Measurements from ENCODE around the gene RRAD.

RRAD gene

GRCh38 chr16:66913711-66914110 lies 11.6 kb downstream of the RRAD start:
- Histone ChIP-seq H4K12ac (ENCODE audit: low read depth, low read length) (no peak overlapping the region), H3K27me3 (ENCODE audit: insufficient read depth, low read length) (no peaks in the 10 kb centered on the region), H4K91ac (ENCODE audit: low read depth, low read length) (no peak overlapping the region), H3K9ac (ENCODE audit: low read length) (no peak overlapping the region), H3K18ac (ENCODE audit: low read length) (no peak overlapping the region), H2BK5ac (ENCODE audit: low read depth, low read length, poor library complexity) (no peak overlapping the region), H3K4me2 (ENCODE audit: low read length) (no peak overlapping the region), H3K23ac (ENCODE audit: low read length) (no peak overlapping the region), H2BK12ac (ENCODE audit: low read length) (no peak overlapping the region), H2AFZ (ENCODE audit: insufficient read depth, low read length, poor library complexity) (no peak overlapping the region), H4K8ac (ENCODE audit: low read depth, low read length) (no peak overlapping the region), H2AK5ac (ENCODE audit: low read length) (no peak overlapping the region), H2BK120ac (ENCODE audit: insufficient read depth, low read length, poor library complexity) (no peak overlapping the region), H3K9me3 (ENCODE audit: insufficient read depth, low read depth, low read length) (peaks cover 2% of the 10 kb centered on the region), H3K79me2 (ENCODE audit: control insufficient read depth, insufficient read depth, low read length, poor library complexity) (no peaks in the 10 kb centered on the region), H3K79me1 (ENCODE audit: low read length) (no peaks in the 10 kb centered on the region), H3K4me1 (ENCODE audit: control insufficient read depth in 1 of 2, insufficient read depth in 2 of 2, low read length in 2 of 2) (no peaks in the 10 kb centered on the region), H3K27ac (ENCODE audit: low read depth, low read length) (no peak overlapping the region), H3K4ac (ENCODE audit: low read depth, low read length) (no peak overlapping the region), H3K36me3 (ENCODE audit: control insufficient read depth in 1 of 2, insufficient read depth in 2 of 2, low read length in 2 of 2) (no peaks in the 10 kb centered on the region), H3K4me3 (ENCODE audit: low read depth, low read length) (no peak overlapping the region), H3K14ac (ENCODE audit: low read length) (no peak overlapping the region)
- DNase-seq = no peak
- whole genome bisulfite sequencing (ENCODE audit: extremely low coverage, insufficient coverage, insufficient read length) = no CpG with 5 or more reads among the region's 4 CpGs

GRCh38 chr16:66913081-66913480 lies 12.3 kb downstream of the RRAD start:
- H3K4ac ChIP-seq (ENCODE audit: low read depth, low read length) = no peak overlapping the region
- H4K91ac ChIP-seq (ENCODE audit: low read depth, low read length) = no peak overlapping the region
- no peak overlapping the region for H3K4me2 ChIP-seq (ENCODE audit: low read length)
- no peak for DNase-seq
- H3K36me3 ChIP-seq (ENCODE audit: control insufficient read depth in 1 of 2, insufficient read depth in 2 of 2, low read length in 2 of 2) = no peaks in the 10 kb centered on the region
- no peaks in the 10 kb centered on the region for H3K79me2 ChIP-seq (ENCODE audit: control insufficient read depth, insufficient read depth, low read length, poor library complexity)
- no peak overlapping the region for H3K4me3 ChIP-seq (ENCODE audit: low read depth, low read length)
- H2AFZ ChIP-seq (ENCODE audit: insufficient read depth, low read length, poor library complexity) = no peak overlapping the region
- no CpG with 5 or more reads among the region's 10 CpGs for WGBS (ENCODE audit: extremely low coverage, insufficient coverage, insufficient read length)
- H2AK5ac ChIP-seq (ENCODE audit: low read length) = no peak overlapping the region
- no peak overlapping the region for H3K9ac ChIP-seq (ENCODE audit: low read length)
- H3K23ac ChIP-seq (ENCODE audit: low read length) = no peak overlapping the region
- no peak overlapping the region for H3K14ac ChIP-seq (ENCODE audit: low read length)
- H3K27me3 ChIP-seq (ENCODE audit: insufficient read depth, low read length) = no peaks in the 10 kb centered on the region
- no peak overlapping the region for H3K27ac ChIP-seq (ENCODE audit: low read depth, low read length)
- peaks cover 2% of the 10 kb centered on the region for H3K9me3 ChIP-seq (ENCODE audit: insufficient read depth, low read depth, low read length)
- H3K79me1 ChIP-seq (ENCODE audit: low read length) = no peaks in the 10 kb centered on the region
- no peak overlapping the region for H4K8ac ChIP-seq (ENCODE audit: low read depth, low read length)
- no peak overlapping the region for H3K18ac ChIP-seq (ENCODE audit: low read length)
- H3K4me1 ChIP-seq (ENCODE audit: control insufficient read depth in 1 of 2, insufficient read depth in 2 of 2, low read length in 2 of 2) = no peaks in the 10 kb centered on the region
- H4K12ac ChIP-seq (ENCODE audit: low read depth, low read length) = no peak overlapping the region
- no peak overlapping the region for H2BK5ac ChIP-seq (ENCODE audit: low read depth, low read length, poor library complexity)
- no peak overlapping the region for H2BK12ac ChIP-seq (ENCODE audit: low read length)
- H2BK120ac ChIP-seq (ENCODE audit: insufficient read depth, low read length, poor library complexity) = no peak overlapping the region

- Histone ChIP-seq H2AFZ (ENCODE audit: insufficient read depth, low read length, poor library complexity) (no peak overlapping the region), H2BK120ac (ENCODE audit: insufficient read depth, low read length, poor library complexity) (no peak overlapping the region), H3K18ac (ENCODE audit: low read length) (no peak overlapping the region), H3K4me1 (ENCODE audit: control insufficient read depth in 1 of 2, insufficient read depth in 2 of 2, low read length in 2 of 2) (no peaks in the 10 kb centered on the region), H3K4ac (ENCODE audit: low read depth, low read length) (no peak overlapping the region), H3K4me3 (ENCODE audit: low read depth, low read length) (no peak overlapping the region), H4K12ac (ENCODE audit: low read depth, low read length) (no peak overlapping the region), H3K23ac (ENCODE audit: low read length) (no peak overlapping the region), H3K27me3 (ENCODE audit: insufficient read depth, low read length) (no peaks in the 10 kb centered on the region), H3K4me2 (ENCODE audit: low read length) (no peak overlapping the region), H2BK12ac (ENCODE audit: low read length) (no peak overlapping the region), H3K14ac (ENCODE audit: low read length) (no peak overlapping the region), H2BK5ac (ENCODE audit: low read depth, low read length, poor library complexity) (no peak overlapping the region), H3K9me3 (ENCODE audit: insufficient read depth, low read depth, low read length) (peaks cover 2% of the 10 kb centered on the region), H3K9ac (ENCODE audit: low read length) (no peak overlapping the region), H4K91ac (ENCODE audit: low read depth, low read length) (no peak overlapping the region), H3K27ac (ENCODE audit: low read depth, low read length) (no peak overlapping the region), H3K36me3 (ENCODE audit: control insufficient read depth in 1 of 2, insufficient read depth in 2 of 2, low read length in 2 of 2) (no peaks in the 10 kb centered on the region), H4K8ac (ENCODE audit: low read depth, low read length) (no peak overlapping the region), H3K79me2 (ENCODE audit: control insufficient read depth, insufficient read depth, low read length, poor library complexity) (no peaks in the 10 kb centered on the region), H2AK5ac (ENCODE audit: low read length) (no peak overlapping the region), H3K79me1 (ENCODE audit: low read length) (no peaks in the 10 kb centered on the region)
- no CpG with 5 or more reads among the region's 8 CpGs for WGBS (ENCODE audit: extremely low coverage, insufficient coverage, insufficient read length)
- no peak for DNase-seq
Observed at GRCh38 chr16:66911801-66912200, 13.5 kb downstream of the RRAD start.

- Histone ChIP-seq H3K14ac (ENCODE audit: low read length) (no peak overlapping the region), H2BK5ac (ENCODE audit: low read depth, low read length, poor library complexity) (no peak overlapping the region), H2BK120ac (ENCODE audit: insufficient read depth, low read length, poor library complexity) (no peak overlapping the region), H3K4ac (ENCODE audit: low read depth, low read length) (no peak overlapping the region), H4K12ac (ENCODE audit: low read depth, low read length) (no peak overlapping the region), H3K4me3 (ENCODE audit: low read depth, low read length) (no peak overlapping the region), H3K27me3 (ENCODE audit: insufficient read depth, low read length) (no peaks in the 10 kb centered on the region), H3K9ac (ENCODE audit: low read length) (no peak overlapping the region), H3K36me3 (ENCODE audit: control insufficient read depth in 1 of 2, insufficient read depth in 2 of 2, low read length in 2 of 2) (no peaks in the 10 kb centered on the region), H2BK12ac (ENCODE audit: low read length) (no peak overlapping the region), H2AK5ac (ENCODE audit: low read length) (no peak overlapping the region), H2AFZ (ENCODE audit: insufficient read depth, low read length, poor library complexity) (no peak overlapping the region), H3K79me2 (ENCODE audit: control insufficient read depth, insufficient read depth, low read length, poor library complexity) (no peaks in the 10 kb centered on the region), H4K8ac (ENCODE audit: low read depth, low read length) (no peak overlapping the region), H3K27ac (ENCODE audit: low read depth, low read length) (no peak overlapping the region), H3K9me3 (ENCODE audit: insufficient read depth, low read depth, low read length) (peaks cover 2% of the 10 kb centered on the region), H3K23ac (ENCODE audit: low read length) (no peak overlapping the region), H3K4me2 (ENCODE audit: low read length) (no peak overlapping the region), H4K91ac (ENCODE audit: low read depth, low read length) (no peak overlapping the region), H3K18ac (ENCODE audit: low read length) (no peak overlapping the region), H3K79me1 (ENCODE audit: low read length) (no peaks in the 10 kb centered on the region), H3K4me1 (ENCODE audit: control insufficient read depth in 1 of 2, insufficient read depth in 2 of 2, low read length in 2 of 2) (no peaks in the 10 kb centered on the region)
- peak; percentile 81 to 86 for DNase-seq
- no CpG with 5 or more reads among the region's 5 CpGs for WGBS (ENCODE audit: extremely low coverage, insufficient coverage, insufficient read length)
Observed at GRCh38 chr16:66911112-66911511, 14.2 kb downstream of the RRAD start.
